NCI-H1105 treated with DMSO at 0.1 percent for 48 hours (cell line): ENCODE measurements around the gene LRRC37A2.
"Not testable (repeated sequence)": the region's sequence is repeated elsewhere in the genome, so short reads cannot be mapped to it uniquely, and the experiment has no call there.

ENCODE experiments used
- DNase-seq: peaks from one replicate; lab custom pipeline; 2025; lab: John Stamatoyannopoulos, UW

Gene LRRC37A2

DNA sequence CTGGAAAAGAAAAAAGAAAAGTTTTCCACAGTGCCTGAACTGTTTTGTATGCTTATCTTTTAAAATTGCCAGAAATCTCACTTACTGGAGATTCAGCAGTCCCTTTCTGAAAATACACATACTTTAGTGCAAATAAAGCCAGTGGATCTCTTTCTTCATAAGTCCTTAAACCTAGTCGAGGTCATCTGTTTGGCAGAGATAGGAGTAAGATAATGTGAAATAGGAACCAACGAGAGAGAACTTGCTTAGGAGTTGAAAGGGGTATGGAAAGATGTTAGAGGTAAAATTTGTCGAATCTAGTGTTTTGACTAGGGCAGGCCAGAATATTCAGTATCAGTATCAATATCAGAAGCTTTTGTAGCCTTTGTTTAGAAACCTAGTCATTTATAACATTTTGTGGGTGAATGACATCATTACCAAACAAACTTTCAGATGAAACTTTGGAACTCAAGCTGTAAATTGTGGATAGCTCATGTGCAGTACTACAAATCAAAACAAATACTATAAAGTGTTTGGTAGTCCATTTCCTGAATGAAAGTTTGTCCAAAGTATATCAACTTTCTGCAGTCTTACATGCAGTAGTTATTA is 86.2 kb downstream of the LRRC37A2 start:
- not testable (repeated sequence) for DNase-seq

DNA sequence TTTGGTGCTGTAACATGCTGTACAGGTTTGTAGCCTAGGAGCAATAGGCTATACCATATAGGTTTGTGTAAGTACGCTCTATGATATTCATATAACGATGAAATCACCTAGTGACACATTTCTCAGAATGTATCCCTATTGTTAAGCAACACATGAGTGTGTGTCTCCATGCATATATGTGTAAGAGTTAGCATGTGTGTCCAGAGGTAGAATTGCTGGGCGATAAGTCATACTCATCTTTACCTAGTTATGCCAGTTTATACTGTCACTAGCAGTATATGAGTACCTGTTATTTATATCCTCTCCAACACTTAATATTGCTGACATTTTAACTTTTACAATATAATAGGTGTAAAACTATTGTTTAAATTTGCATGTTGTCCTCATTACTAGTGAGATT is 88.5 kb downstream of the LRRC37A2 start:
- DNase-seq, result not testable (repeated sequence)

DNA sequence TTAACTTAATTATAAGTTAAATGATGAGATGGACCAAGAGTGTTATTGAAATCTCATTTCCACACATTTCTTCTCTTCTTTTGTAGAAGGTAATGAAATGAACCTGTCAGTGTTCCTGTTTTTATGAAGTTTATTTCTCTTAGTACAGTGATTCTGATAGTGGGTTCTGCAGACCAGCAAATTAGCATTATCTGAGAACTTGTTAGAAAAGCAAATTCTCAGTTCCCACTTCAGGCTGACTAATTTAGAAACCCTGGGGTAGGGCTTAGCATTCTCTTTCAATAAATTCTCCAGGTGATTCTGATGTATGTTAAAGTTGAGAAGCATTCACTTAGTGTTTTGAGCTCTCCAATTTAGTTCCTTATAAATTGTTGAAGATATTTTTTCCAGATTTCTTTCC is 90.9 kb downstream of the LRRC37A2 start:
- DNase-seq, result not testable (repeated sequence)
